BJ (cell line): ENCODE data around the gene B3GNT9. TPM values are rescaled to one million over a fixed set of nuclear protein-coding genes. Genes with fewer than 3 reads are reported as not detected.

ENCODE experiments used
- CTCF ChIA-PET: fragments of 350-600 bp; formaldehyde crosslinking; extraction: SDS; loops from one replicate; lab custom pipeline; 2021; ENCODE audit warnings: antibody characterized with exemption, inconsistent platforms; lab: Yijun Ruan, JAX
- POLR2A ChIA-PET: fragments of 300-600 bp; sonication (Branson Sonifier 250); formaldehyde crosslinking; extraction: SDS; loops from one replicate; lab custom pipeline; 2021; ENCODE audit warnings: antibody characterized with exemption; lab: Charles Lee
- DNase-seq: peaks from one replicate; pipeline ENCODE4 v3.0.0-alpha.2; 2011; ENCODE audit warnings: low read depth
- H3K27me3 ChIP-seq: 2 replicates; pipeline ENCODE4 v1.6.0; 2011; ENCODE audit warnings: low read length; ENCODE audit not compliant: control insufficient read depth, insufficient read depth
- H3K36me3 ChIP-seq: 2 replicates; pipeline ENCODE4 v1.5.1; 2011; ENCODE audit warnings: low read length; ENCODE audit not compliant: control insufficient read depth, insufficient read depth
- H3K4me3 ChIP-seq: 2 replicates; pipeline ENCODE4 v1.5.1; 2011; ENCODE audit warnings: low read depth, mild to moderate bottlenecking, control low read depth, low read length
- CTCF ChIP-seq: IDR thresholded peaks from 2 replicates; pipeline ENCODE4 v1.5.1; 2011; ENCODE audit warnings: low read depth, mild to moderate bottlenecking, control low read depth, inconsistent platforms, low read length, moderate library complexity; ENCODE audit not compliant: insufficient read depth
- polyA minus RNA-seq: library from RNA; depleted of rRNA, polyadenylated mRNA; stranded (reverse); fragments of >200 nt; gene quantifications from 2 replicates; pipeline ENCODE4 v1.2.3, GENCODE V29; 2011; rRNA and poly(A)+ RNA removed
- polyA plus RNA-seq: library from polyadenylated mRNA; depleted of rRNA; stranded (reverse); fragments of >200 nt; gene quantifications from 2 replicates; pipeline ENCODE4 v1.2.3, GENCODE V29; 2011; rRNA removed

B3GNT9 gene
- polyA plus RNA-seq (25.7 and 34.9 TPM in 2 replicates), polyA minus RNA-seq (17.4 and 21.5 TPM in 2 replicates)

GRCh38 chr16:67150833-67151396 lies at the start of gene B3GNT9:
B3GNT9 (minus strand) TSS chr16:67150998; CDS start chr16:67150485, 513 bp downstream.
- ChIA-PET CTCF (interaction anchor here (0.5 to 2.7 kb wide), 13 partner anchors 9 to 805 kb away, joined by 3 to 16 read pairs (median 4); partner anchors contain the start of genes CES3, FBXL8, NOL3 and TRADD), POLR2A (no interaction called here)
- Histone ChIP-seq H3K4me3 (peak within 1 kb of the TSS; percentile 83), H3K27me3 (no peaks in the 10 kb centered on the region), H3K36me3 (peaks cover 16% of the 10 kb centered on the region)
- no peak for DNase-seq
- no peak for TF ChIP-seq CTCF

- ChIA-PET POLR2A (no interaction called here), CTCF (interaction anchor here (0.7 to 1.0 kb wide), 2 partner anchors 44 to 1108 kb away, joined by 3 read pairs; no protein-coding TSS in a partner anchor)
- peaks cover 38% of the 10 kb centered on the region for H3K36me3 ChIP-seq
- no peak for DNase-seq
- no peak overlapping the region for H3K4me3 ChIP-seq
- TF ChIP-seq CTCF: no peak
- H3K27me3 ChIP-seq: no peaks in the 10 kb centered on the region
These were observed 49.7 kb upstream of the B3GNT9 start for GRCh38 chr16:67200491-67200890.

GRCh38 chr16:67199808-67200198 lies 49.0 kb upstream of the B3GNT9 start:
- no peaks in the 10 kb centered on the region for H3K27me3 ChIP-seq
- TF ChIP-seq CTCF: no peak
- no peak for DNase-seq
- ChIA-PET POLR2A (no interaction called here), CTCF (interaction anchor here (1.0 to 2.7 kb wide), 2 partner anchors 9 to 45 kb away, joined by 3 to 10 read pairs; no protein-coding TSS in a partner anchor)
- peaks cover 41% of the 10 kb centered on the region for H3K36me3 ChIP-seq
- H3K4me3 ChIP-seq: no peak overlapping the region

GRCh38 chr16:67199011-67199807 lies 48.4 kb upstream of the B3GNT9 start, which contains the start of gene ELMO3:
ELMO3 (plus strand) TSS chr16:67199131; CDS start chr16:67199327, 196 bp downstream.
- H3K36me3 ChIP-seq: peaks cover 44% of the 10 kb centered on the region
- POLR2A ChIA-PET: no interaction called here
- no peaks in the 10 kb centered on the region for H3K27me3 ChIP-seq
- TF ChIP-seq CTCF: peak; percentile 33
- no peak within 1 kb of the TSS for H3K4me3 ChIP-seq
- CTCF ChIA-PET: interaction anchor here (0.5 to 2.9 kb wide), 11 partner anchors 10 to 223 kb away, joined by 3 to 10 read pairs (median 3); no protein-coding TSS in a partner anchor
- DNase-seq: no peak

GRCh38 chr16:67198238-67198734 lies 47.5 kb upstream of the B3GNT9 start:
- H3K36me3 ChIP-seq: peaks cover 40% of the 10 kb centered on the region
- CTCF ChIA-PET: interaction anchor here (0.8 to 2.9 kb wide), 14 partner anchors 10 to 244 kb away, joined by 3 to 10 read pairs (median 4); partner anchors contain the start of gene FHOD1
- peak; percentile 71 for TF ChIP-seq CTCF
- no peaks in the 10 kb centered on the region for H3K27me3 ChIP-seq
- POLR2A ChIA-PET: no interaction called here
- no peak for DNase-seq
- H3K4me3 ChIP-seq: no peak overlapping the region
